Sigmoid colon (tissue), 7 donors: ENCODE measurements around the gene HMSD. TPM values are rescaled to one million over a fixed set of nuclear protein-coding genes. Genes with fewer than 3 reads are reported as not detected.
A peak's percentile ranks its signal among the peaks of the same experiment; 100 is the strongest.

Experiments
- DNase-seq: peaks from one replicate; pipeline ENCODE4 v3.0.0-alpha.2; 2019
- H3K27ac ChIP-seq, 4 donors: fragments of 200-600 bp; sonication (generic); one replicate each; pipeline ENCODE4 v1.5.1; 2016 to 2019; ENCODE audit warnings: mild to moderate bottlenecking in 1 of 4
- H3K27me3 ChIP-seq, 3 donors: fragments of 200-600 bp; sonication (generic); one replicate each; pipeline ENCODE4 v1.5.1; 2019; ENCODE audit warnings: mild to moderate bottlenecking in 1 of 3
- H3K36me3 ChIP-seq, 4 donors: fragments of 200-600 bp; sonication (generic); one replicate each; pipeline ENCODE4 v1.5.1; 2016 to 2019
- H3K4me1 ChIP-seq, 4 donors: fragments of 200-600 bp; sonication (generic); one replicate each; pipeline ENCODE4 v1.5.1; 2017 to 2019
- H3K4me3 ChIP-seq, 4 donors: fragments of 200-600 bp; sonication (generic); one replicate each; pipeline ENCODE4 v1.5.1; 2017 to 2019; ENCODE audit warnings: mild to moderate bottlenecking in 2 of 4, moderate library complexity in 1 of 4
- H3K9me3 ChIP-seq, 4 donors: fragments of 200-600 bp in 3 of 4; sonication (generic) in 3 of 4; one replicate each; pipeline versions ENCODE4 v1.5.1 to v1.6.1; 2013 to 2019
- CTCF ChIP-seq, 4 experiments: fragments of 450-650 bp in 3 of 4; fragments of 200-600 bp in 1 of 4; IDR thresholded peaks; one replicate each; pipeline ENCODE4 v1.5.1; 2016 to 2019; ENCODE audit warnings: antibody characterized with exemption in 4 of 4, mild to moderate bottlenecking in 3 of 4, moderate library complexity in 2 of 4
- EP300 ChIP-seq, 4 donors: sonication (generic); formaldehyde crosslinking; IDR thresholded peaks; one replicate each; pipeline ENCODE4 v1.6.1; 2017; ENCODE audit warnings: antibody characterized with exemption in 4 of 4
- POLR2A ChIP-seq, 2 donors: fragments of 450-650 bp; IDR thresholded peaks; one replicate each; pipeline ENCODE4 v1.6.1; 2016; ENCODE audit warnings: antibody characterized with exemption in 2 of 2, mild to moderate bottlenecking in 2 of 2, moderate library complexity in 2 of 2
- POLR2AphosphoS5 ChIP-seq, 4 donors: sonication (generic); formaldehyde crosslinking; IDR thresholded peaks; one replicate each; pipeline ENCODE4 v1.6.1; 2017; ENCODE audit warnings: antibody characterized with exemption in 4 of 4
- WGBS, 2 donors: extraction: QIAGEN DNeasy Blood & Tissue Kit; methylation state at CpG; one replicate each; pipeline ENCODE4 v1.1.7; 2013; 5-methylcytosine and 5-hydroxymethylcytosine counted together
- intact Hi-C: fragments of 100-400 bp; cut with DNase I; formaldehyde crosslinking; loops from one replicate; pipeline ENCODE4 v1.15.1; 2023
- polyA plus RNA-seq, 3 donors: library from polyadenylated mRNA; stranded (reverse); fragments of 200-250 nt; gene quantifications; one replicate each; pipeline ENCODE4 v1.2.3, GENCODE V29; 2013
- total RNA-seq, 4 donors: library from RNA; depleted of rRNA; stranded (reverse); fragments of >200 nt; gene quantifications; one replicate each; pipeline ENCODE4 v1.1.0, GENCODE V29; 2016
- donor health status: healthy with polysubstance abuse.
- donor health status: Bipolar disorder and iron deficiency.
- donor health status: healthy.

HMSD gene
- total and polyA plus RNA-seq, 7 donors, result 0.54 TPM; not detected in 6

- DNase-seq, result peak; percentile 69
- 18 to 24% methylated on average over 6 of the region's 6 CpGs for WGBS, 2 donors
- H3K27me3 ChIP-seq, result no peaks in the 10 kb centered on the region
- no peaks in the 10 kb centered on the region for H3K4me1 ChIP-seq
- no peaks in the 10 kb centered on the region for H3K36me3 ChIP-seq
- TF ChIP-seq CTCF (IDR thresholded peaks at IDR 0.05), result peak; percentile 68 to 90 (median 72)
- no peak for TF ChIP-seq POLR2A (IDR thresholded peaks at IDR 0.05)
- intact Hi-C loops, result loop anchor here (1.0 kb wide), 1 partner anchor 32 kb away; no protein-coding TSS in a partner anchor
- no peak overlapping the region for H3K27ac ChIP-seq
- peaks cover 0 to 7% (median 0%) of the 10 kb centered on the region in 4 donors for H3K9me3 ChIP-seq
- H3K4me3 ChIP-seq, result no peak overlapping the region
These were observed 45.8 kb downstream of the HMSD start for GRCh38 chr18:63994783-63995399.

DNA sequence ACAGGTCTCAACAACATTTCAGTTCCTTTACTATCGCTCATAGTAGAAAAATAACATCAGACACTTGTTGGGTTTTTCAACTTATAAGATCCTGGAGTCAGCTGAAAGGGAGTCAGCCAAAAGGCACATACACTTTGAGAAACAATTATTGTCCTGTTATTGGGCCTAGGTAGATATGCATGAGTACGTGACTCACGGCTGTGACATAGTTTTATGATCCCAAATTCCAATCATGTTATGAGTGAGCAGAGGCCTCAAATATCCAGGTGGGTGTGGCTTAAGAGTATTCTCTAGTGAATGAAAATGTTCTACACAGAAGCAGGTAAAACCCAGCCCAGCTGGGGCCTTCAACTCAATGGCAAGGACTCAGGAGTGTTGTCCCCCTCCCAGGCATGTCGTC is 47.9 kb downstream of the HMSD start:
- no peak for DNase-seq
- no peaks in the 10 kb centered on the region for H3K4me1 ChIP-seq
- no peaks in the 10 kb centered on the region for H3K36me3 ChIP-seq
- H3K9me3 ChIP-seq, result peaks cover 0 to 7% (median 0%) of the 10 kb centered on the region in 4 donors
- peaks cover 0 to 2% (median 0%) of the 10 kb centered on the region in 3 donors for H3K27me3 ChIP-seq
- no peak overlapping the region for H3K4me3 ChIP-seq
- H3K27ac ChIP-seq, result no peak overlapping the region
- TF ChIP-seq CTCF (IDR thresholded peaks at IDR 0.05) (no peak), POLR2AphosphoS5 (IDR thresholded peaks at IDR 0.05) (no peak), POLR2A (IDR thresholded peaks at IDR 0.05) (no peak), EP300 (IDR thresholded peaks at IDR 0.05) (no peak)
- intact Hi-C loops, result no loop called here
- WGBS, 2 donors, result 47 to 77% methylated on average over 4 of the region's 4 CpGs

DNA sequence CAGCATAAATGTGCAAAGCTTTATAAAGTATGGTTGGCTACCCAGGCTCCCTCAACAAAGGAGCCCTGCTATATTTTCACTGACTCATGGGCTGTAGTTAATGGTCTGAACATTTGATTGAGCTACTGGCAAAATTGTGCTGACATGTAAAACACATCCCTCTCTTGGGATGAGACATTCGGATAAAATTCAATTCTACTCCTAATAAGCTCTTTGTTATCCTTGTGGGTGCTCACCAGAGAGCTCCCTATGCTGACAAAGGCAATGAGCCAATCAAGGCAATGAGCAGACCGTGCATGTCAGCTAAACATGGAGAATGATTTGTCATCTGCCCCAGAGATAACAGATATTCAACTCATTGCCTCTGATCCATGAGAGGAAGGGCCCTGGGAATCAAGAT is 48.5 kb downstream of the HMSD start:
- intact Hi-C loops, result no loop called here
- Histone ChIP-seq H3K9me3 (peaks cover 0 to 7% (median 0%) of the 10 kb centered on the region in 4 donors), H3K4me3 (no peak overlapping the region), H3K4me1 (no peaks in the 10 kb centered on the region), H3K27ac (no peak overlapping the region), H3K36me3 (no peaks in the 10 kb centered on the region), H3K27me3 (peaks cover 0 to 7% (median 0%) of the 10 kb centered on the region in 3 donors)
- DNase-seq, result no peak
- WGBS, 2 donors, result 77 to 88% methylated on average over 2 of the region's 2 CpGs
- TF ChIP-seq CTCF (IDR thresholded peaks at IDR 0.05) (no peak), POLR2A (IDR thresholded peaks at IDR 0.05) (no peak), POLR2AphosphoS5 (IDR thresholded peaks at IDR 0.05) (no peak), EP300 (IDR thresholded peaks at IDR 0.05) (no peak)

DNA sequence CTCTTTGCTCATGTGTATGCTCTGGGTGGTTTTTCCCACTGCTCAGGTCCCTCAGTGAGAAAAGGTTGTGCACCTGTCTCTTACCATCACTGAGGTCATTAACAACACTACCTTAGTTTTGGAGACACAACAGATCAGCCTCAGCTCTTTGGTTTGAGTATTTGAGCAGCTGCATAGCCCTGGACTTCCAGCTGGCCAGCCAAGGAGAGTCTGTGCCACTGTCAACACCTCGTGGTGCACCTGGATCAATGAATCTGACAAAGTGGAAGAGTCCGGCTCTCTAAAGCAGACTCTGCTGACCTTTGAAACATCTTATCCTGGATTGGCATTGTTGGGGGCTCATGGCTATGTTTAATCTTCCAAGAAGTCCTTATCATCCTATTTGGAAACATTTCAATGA is 50.8 kb downstream of the HMSD start:
- H3K27me3 ChIP-seq, result peaks cover 0 to 9% (median 0%) of the 10 kb centered on the region in 3 donors
- intact Hi-C loops, result no loop called here
- no peak for DNase-seq
- peaks cover 0 to 7% (median 0%) of the 10 kb centered on the region in 4 donors for H3K9me3 ChIP-seq
- 58 to 90% methylated on average over 2 of the region's 2 CpGs for WGBS, 2 donors
- H3K4me3 ChIP-seq, result no peak overlapping the region
- H3K4me1 ChIP-seq, result no peaks in the 10 kb centered on the region
- no peak overlapping the region for H3K27ac ChIP-seq
- TF ChIP-seq CTCF (IDR thresholded peaks at IDR 0.05) (no peak), EP300 (IDR thresholded peaks at IDR 0.05) (no peak), POLR2AphosphoS5 (IDR thresholded peaks at IDR 0.05) (no peak), POLR2A (IDR thresholded peaks at IDR 0.05) (no peak)
- H3K36me3 ChIP-seq, result no peaks in the 10 kb centered on the region

DNA sequence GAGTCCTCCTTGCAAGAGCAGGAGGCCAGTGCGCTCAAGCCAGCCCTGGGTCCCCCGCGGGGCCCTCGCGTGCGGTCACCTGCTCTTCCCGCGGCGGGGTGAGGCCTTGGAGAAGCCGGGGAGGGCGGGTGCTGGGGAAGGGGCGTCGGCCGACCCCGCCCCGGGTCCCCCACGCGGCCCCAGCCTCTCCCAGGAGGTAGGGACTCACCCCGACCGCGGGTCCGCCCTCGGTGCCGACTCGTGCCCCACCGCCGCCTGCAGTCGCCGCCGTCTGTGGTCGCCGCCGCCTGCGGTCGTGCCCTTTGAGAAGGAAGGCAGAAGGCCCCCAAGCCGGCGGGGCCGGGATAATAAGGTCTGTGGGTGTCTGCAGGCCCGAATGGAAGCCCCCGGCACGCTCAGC is 53.5 kb downstream of the HMSD start:
- H3K4me3 ChIP-seq, result no peak overlapping the region

More for the DNA sequence above, 53.5 kb downstream of the HMSD start:
- intact Hi-C loops, result no loop called here
- no peak for DNase-seq
- no peaks in the 10 kb centered on the region for H3K36me3 ChIP-seq
- H3K27me3 ChIP-seq, result peaks cover 0 to 9% (median 0%) of the 10 kb centered on the region in 3 donors
- no peak for TF ChIP-seq CTCF (IDR thresholded peaks at IDR 0.05)
- no peak for TF ChIP-seq POLR2AphosphoS5 (IDR thresholded peaks at IDR 0.05)
- TF ChIP-seq POLR2A (IDR thresholded peaks at IDR 0.05), result no peak
- TF ChIP-seq EP300 (IDR thresholded peaks at IDR 0.05), result no peak
- WGBS, 2 donors, result 52 to 63% methylated on average over 41 of the region's 41 CpGs
- H3K4me1 ChIP-seq, result no peaks in the 10 kb centered on the region
- H3K9me3 ChIP-seq, result no peaks in the 10 kb centered on the region
- no peak overlapping the region for H3K27ac ChIP-seq
